Measurements from ENCODE around the gene OTOF.

The OTOF gene

DNA sequence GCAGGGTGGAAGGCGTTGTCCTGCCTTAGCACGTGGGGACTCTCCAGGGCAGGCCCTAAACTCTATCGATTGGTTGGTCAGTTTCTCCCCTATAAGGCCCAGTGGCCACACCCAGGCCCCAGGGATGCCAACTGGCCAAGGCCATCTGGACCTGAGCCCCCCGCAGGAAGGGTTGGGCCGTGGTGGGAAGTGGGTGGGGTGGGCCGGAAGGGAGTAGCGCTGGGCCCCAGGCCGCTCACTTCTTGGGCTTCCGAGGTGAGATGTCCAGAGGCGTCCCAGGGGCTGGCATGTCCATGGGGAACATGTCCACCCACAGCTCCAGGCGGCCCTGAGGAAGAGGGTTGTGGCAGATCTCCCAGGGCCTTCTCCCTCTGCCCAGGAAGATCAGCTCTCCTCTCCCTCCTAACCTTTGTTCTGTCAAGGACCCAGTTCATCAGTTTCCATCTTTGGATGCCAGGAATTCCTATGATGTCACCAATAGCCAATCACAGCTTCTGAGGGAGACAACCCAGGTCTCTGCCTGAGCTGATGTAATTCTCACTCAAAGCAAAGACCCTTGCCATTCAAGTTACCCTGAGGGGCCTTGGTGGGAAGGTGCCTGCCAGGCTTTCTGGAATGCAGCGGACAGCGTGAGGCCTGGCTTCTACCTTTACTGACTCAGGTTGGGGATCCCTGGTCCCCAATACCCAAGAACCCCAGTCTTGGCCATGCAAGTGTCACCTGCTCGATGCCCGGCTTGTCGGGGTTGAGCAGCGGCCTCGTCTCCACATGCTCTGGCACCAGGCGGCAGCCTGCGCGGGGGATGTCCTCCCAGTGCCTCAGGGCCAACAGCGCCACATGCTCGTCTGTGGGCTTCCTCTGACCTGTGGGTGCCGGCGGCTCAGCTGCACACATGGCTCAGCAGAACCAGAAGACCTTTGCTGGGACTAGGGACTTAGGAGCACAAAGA lies 14.4 kb downstream of the OTOF start:
- DNase-seq, result no peak

DNA sequence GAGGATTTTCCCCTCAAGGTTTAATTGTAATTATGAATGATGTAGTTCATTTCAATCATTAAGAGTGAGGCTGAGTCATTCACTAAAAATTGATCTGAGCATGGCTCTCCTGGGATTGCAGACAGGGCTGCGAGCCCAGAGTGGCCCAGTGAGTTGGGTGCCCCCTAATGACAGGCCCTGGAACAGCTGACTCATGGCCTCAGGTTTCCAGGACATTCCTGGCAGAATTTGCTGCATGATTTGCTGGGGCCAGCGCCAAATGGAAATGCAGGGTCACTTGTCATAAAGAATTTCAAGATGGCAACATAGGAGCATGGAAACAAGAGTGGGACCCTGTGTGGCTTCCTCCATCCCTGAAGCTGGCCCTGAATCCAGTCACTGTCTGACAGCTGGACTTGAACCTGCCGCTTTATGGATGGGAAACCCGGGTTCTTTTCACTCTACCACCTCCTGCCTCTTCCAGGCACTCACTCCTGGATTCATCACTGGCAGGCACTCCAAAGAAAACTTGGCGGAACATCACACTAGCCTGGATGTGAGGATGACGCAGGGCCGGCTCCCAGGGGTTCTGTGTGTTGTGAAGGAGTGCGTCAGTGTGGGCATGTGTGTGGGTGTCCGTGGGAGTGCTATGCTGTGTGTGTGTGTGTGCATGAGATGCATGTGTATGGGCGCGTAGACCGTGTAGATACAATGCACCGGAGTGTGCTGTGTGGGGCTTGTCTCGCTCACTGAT lies 15.2 kb downstream of the OTOF start:
- DNase-seq, result peak; percentile 34

DNA sequence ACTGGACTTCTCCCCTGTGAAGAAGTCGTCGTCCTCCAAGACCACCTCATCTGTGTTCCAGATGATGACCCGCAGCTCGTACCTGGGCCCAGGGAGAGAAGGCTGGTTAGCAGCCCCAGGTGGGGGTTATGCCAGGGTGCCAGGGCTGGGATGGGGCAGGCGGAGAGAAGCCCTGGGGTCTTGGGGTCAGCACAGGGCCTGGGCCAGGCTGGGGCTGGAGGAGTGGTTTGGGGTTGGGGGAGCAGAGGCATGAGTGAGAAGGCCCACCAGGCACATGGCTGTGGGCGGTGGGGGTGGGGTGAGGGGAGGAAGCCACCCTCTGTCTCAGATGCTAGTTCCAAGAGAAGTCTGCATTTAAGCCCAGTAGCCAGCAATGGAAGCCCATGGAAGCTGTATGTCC lies 15.8 kb downstream of the OTOF start:
- no peak for DNase-seq

DNA sequence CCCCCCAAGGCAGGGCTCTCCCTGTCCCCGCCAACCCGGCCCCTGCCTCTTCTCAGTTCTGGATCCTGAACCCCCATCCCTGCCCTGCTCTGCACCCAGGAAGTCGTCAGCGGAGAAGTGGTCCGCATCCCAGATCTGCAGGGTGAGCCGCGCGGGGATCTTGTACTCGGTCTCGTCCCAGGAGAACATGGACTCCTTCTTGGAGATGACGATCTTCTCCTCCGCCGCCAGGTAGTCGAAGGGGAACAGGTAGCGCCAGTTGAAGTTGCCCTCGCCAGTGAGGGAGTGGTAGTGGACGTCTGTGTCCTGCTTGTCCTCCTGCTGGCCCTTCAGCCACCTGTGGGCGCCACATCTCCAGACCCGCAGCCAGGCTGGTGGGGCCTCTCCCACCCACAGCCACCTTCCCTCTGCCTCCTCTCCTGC lies 16.3 kb downstream of the OTOF start:
- DNase-seq, result no peak

DNA sequence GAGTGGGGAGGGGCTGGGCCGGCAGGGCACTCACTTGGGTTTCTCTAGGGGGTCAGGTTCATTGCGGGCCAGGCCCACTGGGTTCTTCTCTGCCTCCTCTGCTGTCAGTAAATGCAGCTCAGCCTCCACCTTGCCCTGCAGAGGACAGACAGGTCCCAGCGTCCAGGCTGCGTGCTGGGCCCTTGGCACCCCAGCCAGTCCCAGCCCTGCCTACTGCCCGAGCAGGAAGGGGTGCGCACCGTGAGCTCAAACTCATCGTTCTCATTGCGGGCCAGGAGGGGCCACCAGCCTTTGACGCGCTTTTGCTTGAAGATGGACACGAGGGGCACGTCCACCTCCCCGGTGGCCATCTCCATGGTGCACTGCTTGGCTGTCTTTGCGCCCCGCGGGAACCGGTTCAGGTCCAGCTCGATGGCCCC lies 17.3 kb downstream of the OTOF start:
- no peak for DNase-seq

DNA sequence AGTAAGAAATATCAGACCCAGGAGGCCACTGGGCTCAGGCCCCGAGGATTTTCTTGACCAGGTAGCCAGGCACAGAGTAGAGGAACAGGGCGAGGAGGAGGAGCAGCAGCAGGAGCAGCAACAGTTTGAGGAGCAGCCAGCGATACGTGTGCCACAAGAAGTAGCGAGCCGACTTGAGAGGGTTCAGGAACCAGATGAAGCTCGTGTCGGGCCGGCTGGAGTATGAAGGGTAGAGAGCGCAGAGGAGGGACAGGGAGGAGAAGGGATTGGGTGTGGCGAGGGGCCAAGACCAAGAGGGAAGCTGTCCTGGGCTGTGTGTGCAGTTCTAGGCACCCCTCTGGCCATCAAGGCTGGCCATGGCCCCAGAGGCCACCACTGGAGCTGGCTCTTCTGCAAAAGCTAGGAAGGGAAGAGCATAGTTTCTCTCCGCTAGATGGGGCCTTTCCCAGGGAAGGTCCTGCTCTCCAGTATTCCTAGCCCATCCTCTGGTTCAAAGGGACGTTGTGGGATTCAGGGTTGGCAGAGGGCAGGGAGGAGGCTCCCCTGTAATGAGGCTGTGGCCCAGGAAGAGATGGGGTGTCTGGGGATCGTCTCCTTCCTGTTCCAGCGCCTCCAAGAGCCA lies 17.8 kb downstream of the OTOF start:
- no peak for DNase-seq

DNA sequence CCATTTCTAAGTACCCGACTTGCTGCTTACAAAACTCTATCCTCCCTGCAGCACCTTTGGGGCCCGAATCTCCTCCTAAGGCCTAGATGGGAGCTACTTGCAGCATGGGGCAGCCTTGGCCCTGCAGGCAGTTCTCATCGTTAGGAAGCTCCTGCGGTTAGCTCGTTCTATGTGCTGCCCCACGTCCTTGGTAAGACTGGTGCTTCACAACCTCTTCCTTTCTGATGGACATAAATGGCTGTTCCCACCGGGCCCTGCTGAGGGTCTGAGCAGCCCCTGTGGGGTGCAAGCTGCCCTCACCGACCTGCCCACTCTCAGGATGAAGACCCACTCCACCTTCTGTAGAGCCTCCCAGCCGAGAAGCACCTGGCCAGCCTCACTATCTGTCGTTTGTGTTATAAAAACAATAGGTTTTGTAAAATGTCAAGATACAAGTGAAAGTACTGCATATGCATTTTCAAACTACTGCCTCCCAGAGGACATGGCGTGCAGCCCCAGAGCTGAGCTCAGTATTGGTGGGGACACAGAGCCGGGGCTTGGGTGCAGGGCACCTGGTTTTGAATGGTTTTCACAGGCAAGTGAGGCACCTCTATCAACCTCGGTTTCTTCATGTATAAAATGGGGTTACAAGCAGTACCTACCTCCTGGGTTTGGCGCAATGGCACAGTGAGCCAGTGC lies 19.4 kb downstream of the OTOF start:
- DNase-seq, result no peak

DNA sequence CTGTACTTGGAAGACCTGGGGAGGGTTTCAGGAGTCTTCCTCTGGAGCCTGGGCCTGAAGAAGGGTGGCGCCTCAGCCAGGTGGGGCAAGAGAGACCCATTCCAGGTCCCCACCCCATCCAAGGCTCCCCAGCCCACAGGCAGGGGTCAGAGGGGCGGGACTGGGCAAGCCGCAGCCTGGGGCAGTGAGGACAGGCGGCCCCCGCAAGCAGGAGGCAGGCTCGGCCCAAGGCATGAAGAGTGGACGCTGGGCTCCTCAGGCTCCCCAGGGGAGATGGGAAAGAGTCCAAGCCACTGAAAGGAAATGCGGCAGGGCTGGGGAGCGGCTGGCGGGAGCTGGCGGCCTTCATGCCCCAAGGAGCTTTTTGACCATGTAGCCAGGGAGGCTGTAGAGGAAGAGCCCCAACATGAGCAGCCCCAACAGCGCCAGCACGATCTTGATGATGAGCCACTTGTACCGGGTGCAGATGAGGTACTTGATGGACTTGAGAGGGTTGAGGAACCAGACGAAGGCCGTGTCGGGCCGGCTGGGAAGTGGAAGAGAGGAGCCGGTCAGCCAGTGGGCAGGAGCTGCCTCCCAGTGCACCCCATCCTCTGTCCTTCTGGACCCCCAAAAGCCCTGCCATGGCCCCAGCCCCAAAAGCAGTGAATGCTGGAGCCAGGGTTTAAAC lies 20.1 kb downstream of the OTOF start:
- no peak for DNase-seq

DNA sequence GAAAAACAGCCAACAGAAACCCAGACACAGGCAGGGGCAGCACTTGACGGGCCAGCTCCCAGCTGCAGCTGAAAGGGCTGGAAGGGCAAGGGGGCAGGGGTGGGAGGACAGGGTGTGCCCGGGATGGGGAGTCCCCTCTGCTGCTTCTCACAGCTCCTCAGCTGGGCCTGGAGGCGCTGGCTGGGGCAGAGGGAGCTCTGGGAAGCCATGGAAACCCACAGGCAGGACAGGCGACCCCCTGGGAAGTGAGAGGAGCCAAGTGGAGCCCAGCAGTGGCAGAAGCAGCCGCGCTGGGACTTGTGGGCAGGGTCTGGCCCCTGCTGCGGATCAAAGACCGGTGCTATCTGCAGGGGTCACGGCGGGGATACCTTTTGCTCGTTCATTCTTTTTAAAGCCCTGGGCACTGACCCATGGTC lies 20.7 kb downstream of the OTOF start:
- DNase-seq, result no peak

DNA sequence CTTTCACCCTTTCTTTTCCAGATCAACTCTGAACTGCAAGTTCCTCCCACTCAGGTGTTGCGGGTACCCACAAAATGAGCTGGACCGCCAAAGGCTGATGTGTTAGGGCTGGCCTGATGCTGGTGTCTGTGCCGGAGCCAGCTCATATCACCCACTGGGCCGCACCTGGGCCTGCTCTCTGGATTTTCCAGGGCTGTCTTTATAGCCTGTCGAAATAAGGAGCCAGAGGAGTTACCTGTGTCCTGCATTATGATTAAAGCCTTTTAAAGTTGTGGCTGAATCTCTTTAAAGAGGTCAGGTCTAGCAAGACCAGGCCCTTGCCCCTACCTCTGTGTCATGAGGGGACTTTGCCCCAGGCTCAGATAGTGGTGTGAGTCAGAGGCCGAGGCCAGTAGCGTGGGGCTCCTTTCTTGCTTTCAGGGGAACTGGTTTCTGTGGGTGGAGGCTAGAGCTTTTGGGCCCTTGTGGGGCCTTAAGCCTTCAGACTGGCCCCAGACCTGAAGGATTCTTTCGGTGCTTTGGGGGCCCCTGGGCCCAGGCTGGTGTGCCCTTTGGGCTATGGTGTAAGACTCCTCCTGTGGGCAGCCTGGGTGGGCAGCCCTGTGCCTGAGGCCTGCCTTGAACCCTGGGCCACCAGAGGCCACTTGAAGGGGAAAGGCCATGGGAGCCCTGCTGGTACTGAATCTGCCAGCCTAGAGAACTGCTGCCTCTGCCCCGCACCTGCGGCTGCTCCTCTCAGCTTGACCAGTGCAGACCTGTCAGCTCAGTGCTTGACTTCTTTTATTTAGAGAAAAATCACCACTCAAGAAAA lies 21.3 kb downstream of the OTOF start:
- DNase-seq, result no peak

DNA sequence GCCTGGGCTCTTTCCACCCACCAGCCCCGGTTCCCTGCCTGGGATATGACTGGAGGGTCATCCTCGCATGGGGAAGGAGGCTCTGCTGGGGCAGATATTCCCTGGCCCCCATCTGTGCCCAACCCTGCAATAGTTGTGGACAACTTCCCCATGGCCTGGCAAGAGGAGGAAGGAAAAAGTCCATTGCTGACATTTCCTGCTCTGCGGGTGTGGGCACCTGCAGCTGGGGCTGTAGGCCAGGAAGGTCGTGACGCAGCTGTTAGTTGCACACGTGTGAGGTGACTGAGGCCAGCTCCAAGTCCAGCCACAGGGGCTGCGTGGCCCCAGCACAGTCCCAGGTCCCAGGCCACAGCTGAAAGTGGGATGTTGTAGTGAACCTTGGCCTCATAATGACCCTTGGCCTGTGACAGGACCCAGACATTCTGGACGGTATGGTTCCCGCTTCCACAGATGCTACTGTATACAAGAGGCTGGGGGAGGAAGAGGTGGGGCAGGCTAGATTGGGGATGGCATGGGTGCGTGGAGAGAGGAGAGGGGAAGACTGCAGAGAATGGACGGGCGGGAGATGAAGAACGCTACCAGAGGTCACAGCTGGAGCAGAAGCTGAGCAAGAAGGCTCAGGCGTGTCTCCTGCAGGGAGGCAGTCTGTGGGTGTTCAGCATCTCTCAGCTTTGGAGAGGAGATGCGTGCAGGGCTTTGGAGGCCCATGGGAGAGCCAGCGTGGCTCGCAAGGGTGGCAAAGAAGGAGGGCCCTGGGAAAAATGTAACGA lies 22.1 kb downstream of the OTOF start:
- no peak for DNase-seq

DNA sequence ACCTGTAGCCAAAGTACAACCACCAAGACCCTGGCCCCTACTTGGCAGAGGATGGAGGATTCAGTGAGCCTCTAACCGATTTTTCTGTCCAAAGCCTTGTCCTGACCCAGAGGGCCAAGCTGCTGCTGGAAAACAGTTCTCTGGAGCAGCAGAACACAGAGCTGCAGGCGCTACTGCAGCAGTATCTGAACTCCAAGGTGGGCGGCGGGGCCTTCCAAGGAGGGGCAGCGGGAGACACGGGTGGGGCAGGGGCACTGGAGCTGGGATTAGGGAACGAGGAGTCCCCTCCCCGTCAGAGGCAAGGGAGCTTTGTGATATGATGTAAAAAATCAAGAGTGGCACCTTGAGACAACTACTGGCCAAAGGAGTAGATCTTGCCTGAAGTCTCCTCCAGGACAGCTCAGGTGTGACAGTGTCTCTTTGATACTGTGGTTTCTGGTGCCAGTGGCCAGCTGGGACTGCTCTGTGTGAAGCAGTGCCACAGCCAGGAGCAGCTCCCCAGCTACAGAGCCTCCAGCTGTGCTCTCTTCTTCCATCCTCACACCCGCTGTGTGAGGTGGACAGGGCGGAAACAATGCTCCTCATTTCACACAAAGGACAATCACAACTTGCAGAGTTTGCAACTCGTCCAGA lies 22.8 kb downstream of the OTOF start:
- no peak for DNase-seq

DNA sequence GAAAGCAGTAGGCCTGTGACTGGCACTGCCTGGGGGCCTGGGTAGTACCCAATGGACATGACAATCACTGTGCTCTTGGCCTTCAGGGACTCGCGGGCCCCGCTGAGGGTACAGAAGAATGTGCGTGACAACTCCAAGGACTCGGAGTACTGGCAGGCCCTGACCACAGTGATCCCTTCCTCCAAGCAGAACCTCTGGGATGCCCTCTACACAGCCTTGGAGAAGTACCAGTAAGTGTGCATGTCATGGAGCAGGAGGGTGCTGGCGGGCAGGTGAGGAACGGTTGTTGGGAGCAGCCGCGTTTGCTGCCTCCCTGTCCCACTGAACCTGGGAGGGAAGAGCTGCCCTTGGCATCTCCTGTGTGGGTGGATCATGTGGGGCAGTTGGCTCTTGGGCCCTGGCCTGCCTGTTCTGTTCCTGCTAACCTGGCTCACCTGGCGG lies 23.3 kb downstream of the OTOF start:
- no peak for DNase-seq

DNA sequence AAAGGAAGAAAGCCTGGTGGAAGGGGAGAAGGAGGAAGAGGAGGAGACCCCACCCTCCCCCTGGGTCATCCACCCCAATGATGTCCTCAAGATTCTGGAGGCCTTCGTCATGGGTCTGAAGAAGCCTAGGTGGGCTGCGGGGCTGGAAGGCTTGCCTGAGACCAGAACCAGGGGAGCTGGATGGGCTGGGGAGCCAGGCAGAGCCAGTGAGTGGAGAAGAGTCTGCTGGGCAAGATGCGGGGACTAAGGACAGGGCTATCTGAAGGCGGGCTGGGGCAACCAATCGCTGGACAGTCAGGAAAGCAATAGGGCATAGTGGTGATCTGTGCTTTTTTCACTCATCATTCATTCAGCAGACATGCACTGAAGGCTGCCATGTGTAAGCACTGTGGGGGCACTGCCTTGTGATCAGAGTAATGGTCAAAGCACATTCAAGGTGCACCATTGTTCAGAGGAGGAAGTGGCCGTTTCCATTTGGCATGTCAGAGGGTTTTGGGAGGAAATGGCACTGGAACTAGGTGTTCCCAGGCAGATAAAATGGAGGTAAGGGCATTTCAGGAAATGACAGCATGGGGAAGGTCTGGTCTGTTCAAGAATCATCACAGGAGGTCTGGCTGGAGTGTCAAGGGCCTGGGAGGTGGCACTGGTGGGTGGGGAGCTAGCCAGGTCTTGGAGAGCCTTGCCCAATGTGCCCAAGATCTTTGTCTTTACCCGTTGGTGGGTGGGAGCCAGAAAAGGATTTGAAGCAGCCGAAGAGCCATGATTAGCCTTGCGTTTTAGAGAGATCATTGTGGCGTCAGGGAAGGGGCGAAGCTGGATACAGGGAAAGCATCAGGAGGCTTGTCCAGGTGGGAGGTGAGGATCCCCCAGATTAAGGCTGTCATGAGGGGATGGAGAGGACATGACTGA lies 24.2 kb downstream of the OTOF start:
- no peak for DNase-seq

DNA sequence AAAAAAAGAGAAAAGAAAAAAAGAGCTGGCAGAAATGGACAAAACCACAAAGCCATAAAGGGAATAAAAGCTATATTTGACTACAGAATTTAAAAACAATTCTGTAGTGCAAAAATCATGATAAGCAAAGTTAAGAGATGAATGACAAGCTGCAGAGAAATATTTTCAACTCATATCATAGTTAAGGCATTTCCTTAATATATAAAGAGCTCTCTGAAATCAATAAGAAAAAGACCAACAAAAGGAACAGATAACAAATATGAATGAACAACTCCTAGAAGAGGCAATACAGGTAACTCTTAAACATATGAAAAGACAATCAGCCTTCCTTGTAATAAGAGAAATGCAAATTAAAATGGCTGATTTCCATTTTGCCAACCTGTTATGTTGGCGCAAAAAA lies 26.2 kb downstream of the OTOF start:
- no peak for DNase-seq

DNA sequence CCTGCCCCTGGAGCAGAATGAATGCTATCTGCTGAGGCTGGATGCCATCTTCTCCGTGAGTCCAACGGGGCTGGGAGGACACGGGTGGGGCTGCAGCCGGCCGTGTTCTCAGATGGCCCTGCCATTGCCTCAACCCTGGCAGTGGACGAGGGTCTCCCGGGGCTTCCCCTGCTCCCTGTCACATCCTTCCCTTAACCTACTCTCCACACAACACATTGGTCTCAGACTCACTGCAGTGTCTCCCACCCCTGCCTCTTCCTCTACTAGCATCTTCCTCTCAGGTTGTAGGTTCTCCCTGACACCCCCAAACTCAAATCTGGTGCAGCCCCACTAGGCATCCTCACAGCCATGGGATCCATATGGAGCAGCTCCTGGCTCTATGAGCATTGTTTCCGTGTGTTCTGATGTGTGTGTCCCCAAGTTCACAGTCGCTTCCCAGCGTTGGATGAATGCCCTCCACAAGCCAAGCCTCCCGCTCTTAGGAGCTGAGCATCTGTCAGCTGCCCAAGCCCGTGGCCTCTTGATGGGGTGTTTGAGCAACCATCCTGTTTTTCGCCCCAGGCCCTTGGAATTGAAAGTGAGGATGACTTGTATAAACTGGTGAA lies 27.8 kb downstream of the OTOF start:
- no peak for DNase-seq

DNA sequence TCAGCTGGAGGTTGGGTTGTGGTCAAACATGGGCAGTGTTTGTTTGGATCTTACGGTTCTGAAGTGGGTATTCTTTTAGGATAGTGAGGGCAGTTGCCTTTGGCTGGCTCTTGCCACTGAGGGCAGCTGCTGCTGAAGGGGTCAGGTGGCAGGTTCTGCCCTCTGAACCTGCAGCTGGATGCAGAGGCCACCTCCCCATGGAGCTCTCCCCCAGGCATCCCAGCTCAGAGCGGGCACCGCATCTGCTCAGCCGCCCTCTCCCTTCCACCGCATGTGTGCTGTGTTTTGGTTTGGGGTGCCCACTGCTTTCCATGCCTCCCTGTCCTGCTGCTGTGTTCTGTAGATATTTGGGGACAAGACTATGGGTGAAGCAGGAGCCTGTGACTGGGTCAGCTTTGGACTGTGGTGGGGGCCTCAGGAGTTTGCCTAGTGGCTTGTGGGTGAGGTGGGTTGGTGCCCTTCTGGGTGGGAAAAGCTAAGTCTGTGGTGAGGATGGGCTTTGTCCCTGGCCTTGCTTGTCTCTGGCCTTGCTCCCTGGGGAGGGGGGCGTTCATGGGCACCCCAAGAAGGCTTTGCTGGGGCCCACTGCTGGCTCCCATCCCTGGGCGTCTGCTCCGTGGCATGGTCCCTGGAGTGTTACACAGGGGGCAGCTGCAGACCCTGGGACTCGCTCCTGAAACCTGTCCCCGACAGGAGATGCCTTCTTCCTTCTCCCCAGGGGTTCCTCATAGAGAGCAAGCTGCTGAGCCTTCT lies 28.5 kb downstream of the OTOF start:
- DNase-seq, result no peak

DNA sequence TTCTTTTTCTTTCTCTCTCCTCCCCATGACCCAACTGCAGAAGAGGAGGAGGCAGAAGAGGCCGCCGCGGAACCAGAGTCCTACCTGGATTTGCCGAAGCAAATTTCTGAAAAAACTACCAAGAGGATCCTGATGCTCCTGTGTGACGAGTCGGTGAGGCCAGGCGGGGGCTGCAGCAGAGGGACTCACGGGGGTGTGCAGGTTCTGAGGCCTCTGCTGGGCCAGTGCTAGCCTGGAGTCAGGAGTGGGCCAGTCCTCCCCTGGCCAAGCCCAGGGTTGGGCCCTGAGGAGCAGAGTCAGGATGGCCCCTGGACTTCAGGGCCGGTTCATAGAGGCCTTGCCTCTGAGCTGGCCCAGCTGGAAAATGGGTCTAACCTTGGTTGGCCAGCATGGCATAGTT lies 29.3 kb downstream of the OTOF start:
- no peak for DNase-seq
